Dermis microvascular lymphatic vessel endothelial cell (primary cell): ENCODE measurements around the gene ARMS2. TPM values are rescaled to one million over a fixed set of nuclear protein-coding genes. Genes with fewer than 3 reads are reported as not detected.

ENCODE experiments used
- DNase-seq, 2 donors: peaks; one replicate each; pipeline versions ENCODE4 v3.0.0 to v3.0.0-alpha.2; 2010; ENCODE audit warnings: low read depth in 2 of 2
- total RNA-seq: library from RNA; depleted of rRNA; stranded (reverse); fragments of >200 nt; gene quantifications from 2 replicates; pipeline ENCODE4 v1.2.1, GENCODE V29; 2014

ARMS2 gene
- total RNA-seq, 1 donor from 2014 or later, result not detected

- no peak for DNase-seq
Measured at GRCh38 chr10:122469848-122470247, 15.4 kb downstream of the ARMS2 start.

DNA sequence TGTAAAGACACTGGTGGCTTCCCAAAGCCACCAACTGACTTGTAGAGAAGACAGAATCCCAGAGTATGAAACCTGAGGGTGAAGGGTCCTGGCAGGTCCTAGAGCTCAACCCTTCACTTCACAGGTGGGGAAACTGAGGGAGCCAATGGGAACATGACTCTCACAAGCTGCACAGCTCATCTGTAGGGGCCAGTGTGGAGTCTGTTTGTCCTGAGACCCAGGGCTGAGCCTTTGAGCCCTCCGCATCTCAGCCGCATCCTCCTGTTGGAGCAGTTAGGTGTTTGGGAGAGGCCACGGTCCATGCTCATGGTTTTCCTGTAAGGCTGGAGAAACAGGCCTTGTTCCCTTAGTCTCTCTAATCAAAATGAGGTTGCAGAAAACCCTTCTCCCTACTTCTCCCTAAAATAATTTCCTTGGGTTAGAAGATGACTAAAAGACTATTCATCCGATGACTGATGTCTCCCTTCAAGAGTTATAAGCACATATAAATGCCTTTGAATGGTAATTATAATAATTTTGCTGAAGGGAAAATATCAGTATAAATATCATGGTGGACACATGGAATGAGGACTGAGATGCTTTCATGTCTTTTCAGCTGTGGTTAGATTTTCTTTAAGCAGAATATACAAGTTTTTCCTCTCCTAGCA is 17.2 kb downstream of the ARMS2 start:
- DNase-seq, result no peak

- no peak for DNase-seq
Measured at GRCh38 chr10:122473116-122473515, 18.7 kb downstream of the ARMS2 start.

DNA sequence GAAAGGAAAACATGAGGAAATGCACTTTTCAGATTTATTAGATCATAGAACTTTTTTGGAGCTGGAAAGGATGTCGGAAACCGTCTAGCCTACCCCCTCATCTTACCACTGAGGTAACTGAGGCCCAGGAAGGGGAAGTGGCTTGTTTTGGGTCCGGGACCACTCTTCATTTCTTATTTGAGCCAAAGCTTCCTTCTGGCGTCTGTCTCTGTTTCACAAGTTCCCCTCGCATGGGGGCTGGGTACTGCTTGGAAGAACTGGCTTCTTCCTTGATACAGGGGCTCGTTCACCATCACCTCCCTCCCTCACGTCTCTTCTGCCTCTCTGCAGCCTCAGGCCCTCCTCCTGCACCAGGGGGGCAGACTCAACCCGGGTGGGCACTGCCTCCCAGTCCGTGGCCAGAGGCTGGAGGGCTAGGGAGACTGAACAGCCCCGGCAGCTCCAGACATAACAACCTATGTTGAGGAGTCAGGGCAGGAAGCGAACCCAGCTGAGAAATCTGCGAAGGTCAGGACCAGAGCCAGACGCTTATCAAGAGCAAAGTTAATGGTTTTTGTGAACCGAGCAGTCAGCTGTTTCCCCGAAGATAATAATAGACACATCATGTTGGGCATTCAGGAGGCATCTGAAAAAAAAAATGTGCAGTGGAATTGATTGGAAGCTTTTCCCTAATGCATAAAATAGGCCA is 19.8 kb downstream of the ARMS2 start:
- DNase-seq, result peak in 1 of 2 donors; percentile 97

- peak in 1 of 2 donors; percentile 31 for DNase-seq
Measured at GRCh38 chr10:122475100-122475499, 20.6 kb downstream of the ARMS2 start.

- no peak for DNase-seq
Measured at GRCh38 chr10:122475591-122476332, 21.3 kb downstream of the ARMS2 start.

DNA sequence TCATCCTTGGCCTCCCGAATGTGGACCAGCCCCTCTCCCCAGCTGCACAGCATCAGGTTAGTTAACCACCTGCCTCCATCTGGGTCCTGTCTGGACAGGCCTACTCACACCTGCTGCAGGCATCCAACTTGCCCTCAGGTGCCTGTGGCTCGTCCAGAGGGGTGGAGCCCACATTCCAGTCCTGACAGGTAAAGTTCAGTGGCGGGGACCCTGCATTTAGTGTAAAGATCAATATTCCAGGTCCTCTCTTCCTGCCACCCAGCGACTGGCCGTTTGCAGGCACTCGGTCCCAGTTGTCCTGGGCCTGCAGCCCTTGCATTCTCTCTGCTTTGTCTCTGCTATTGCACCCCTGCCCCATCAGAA is 21.9 kb downstream of the ARMS2 start:
- DNase-seq, result no peak

- no peak for DNase-seq
Measured at GRCh38 chr10:122477436-122477835, 23.0 kb downstream of the ARMS2 start.

GRCh38 chr10:122478971-122479370 is 24.5 kb downstream of the ARMS2 start:
- no peak for DNase-seq

DNA sequence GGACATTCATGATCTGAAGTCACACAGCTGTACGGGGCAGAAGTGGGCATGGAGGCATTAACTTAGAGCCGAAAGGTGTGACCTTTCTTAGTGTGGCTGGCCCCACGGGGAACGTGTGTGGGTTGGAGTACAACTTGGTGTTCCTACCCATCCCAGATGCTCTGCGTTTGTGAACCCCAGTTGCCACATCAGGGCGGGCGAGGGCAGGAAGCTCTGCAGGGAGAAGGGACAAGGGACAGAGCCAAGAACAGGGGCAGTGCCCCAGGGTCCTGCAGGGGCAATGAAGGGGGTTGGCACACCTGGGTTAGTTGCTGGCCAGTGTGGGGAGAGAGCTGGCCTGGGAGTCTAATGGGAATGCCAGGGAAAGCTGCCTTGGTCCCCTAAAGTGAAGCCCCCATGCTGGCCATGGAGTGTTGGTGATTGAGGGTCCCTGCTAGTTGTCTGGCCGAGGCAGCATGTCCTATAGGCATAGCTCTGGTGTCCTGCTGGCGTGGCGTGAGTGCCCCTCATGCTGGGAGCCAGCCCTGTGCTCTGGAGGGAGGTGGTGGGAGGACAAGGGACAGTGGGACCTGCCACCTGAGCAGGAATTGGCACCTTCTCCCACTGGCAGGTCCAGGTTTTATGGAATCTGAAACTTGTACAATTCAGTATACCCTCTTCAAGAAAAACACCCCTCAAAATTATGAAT is 25.8 kb downstream of the ARMS2 start:
- DNase-seq, result no peak

GRCh38 chr10:122481296-122482056 is 27.0 kb downstream of the ARMS2 start:
- DNase-seq, result no peak

DNA sequence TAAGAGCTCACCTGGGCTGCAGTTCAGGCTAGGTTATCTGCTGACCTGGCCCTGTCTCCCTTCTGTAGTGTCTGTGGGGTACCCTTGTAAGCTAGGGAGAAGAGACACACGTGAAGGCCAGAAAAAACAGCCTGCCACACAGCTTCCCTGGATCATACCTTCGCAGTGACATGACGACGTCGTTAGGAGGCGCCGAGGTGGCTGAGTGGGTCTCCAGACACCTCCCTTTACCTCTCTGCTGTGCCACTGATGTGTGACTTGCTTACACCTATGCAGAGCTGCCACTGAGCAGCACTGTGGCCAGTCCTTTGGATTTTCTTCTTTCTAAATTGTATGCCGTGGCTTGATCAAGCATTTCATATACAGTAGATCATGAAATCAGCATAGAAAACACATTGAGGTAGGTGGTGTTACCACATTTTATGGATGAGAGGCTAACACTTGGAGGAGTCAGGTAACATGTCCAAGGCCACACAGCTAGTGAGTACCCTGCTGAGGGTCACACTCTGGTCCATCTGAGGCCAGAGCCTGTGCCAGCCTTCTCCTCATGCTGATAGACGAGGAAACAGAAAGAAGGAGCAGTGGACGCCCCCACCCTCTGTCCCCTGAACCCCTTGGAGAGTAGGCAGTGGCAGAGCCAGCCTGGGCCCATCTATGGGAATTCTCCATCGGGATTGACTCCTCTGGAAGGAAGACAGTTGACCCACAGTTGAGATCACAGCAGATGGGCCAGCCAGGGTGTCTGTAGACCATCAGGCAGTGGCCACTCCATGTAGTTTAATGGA is 30.0 kb downstream of the ARMS2 start:
- DNase-seq, result no peak

- DNase-seq, result peak in 1 of 2 donors; percentile 69
Measured at GRCh38 chr10:122485670-122486069, 31.2 kb downstream of the ARMS2 start.

DNA sequence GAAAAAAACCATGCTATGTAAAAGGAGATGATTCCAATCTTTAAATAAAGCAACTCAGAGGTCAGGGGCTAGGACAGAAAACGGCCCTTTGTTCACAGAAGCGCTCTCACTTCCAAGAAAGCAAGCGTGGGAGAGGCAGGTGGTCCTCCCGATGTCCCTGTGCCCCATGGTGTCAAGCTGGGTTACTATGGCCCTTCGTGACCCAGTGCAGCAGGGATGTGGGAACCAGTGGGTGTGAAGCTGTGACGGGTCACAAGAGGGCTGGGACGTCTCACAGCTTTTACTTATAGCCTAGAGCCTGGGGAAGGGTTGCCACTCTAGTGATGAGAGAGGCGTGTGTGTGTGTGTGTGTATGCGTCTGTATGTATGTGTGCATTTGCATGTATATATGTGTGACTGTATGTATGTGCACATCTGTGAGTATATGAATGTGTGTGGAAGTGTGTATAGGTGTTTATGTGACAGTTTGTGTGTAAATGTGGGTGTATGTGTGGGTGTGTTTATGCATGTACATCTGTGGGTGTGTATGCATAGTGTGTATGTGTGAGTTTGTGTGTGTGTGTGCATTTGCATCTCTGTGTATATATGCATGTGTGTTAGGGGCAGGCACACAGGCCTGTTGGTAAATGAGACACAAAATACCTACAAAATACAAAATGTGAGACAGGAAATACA is 32.1 kb downstream of the ARMS2 start:
- DNase-seq, result no peak

DNA sequence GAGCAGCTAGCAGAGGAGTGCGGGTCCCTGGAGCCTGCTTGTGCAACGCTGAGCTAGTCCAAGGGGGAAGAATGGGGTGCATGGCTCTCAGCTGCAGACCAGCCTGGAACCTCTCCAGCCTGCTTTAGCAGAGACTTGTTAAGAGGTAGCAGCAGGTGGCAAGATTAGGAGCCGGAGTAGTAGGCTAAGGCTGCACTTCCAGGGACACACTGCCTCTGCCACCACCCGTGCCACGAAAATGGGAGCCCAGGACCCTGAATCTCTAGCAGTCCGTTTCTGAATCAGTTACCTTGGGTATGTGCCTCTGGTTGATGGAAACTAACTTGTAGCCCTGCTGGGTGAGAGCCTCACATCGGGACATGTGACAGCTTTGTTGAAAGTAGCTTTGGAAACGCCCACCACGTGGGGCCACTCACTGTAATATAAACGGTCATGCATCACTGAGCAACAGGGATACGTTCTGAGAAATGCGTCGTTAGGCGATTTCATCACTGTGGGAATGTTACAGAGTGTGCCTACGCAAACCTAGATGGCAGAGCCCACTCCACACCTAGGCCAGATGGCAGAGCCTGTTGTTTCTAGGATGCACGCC is 32.8 kb downstream of the ARMS2 start:
- no peak for DNase-seq

DNA sequence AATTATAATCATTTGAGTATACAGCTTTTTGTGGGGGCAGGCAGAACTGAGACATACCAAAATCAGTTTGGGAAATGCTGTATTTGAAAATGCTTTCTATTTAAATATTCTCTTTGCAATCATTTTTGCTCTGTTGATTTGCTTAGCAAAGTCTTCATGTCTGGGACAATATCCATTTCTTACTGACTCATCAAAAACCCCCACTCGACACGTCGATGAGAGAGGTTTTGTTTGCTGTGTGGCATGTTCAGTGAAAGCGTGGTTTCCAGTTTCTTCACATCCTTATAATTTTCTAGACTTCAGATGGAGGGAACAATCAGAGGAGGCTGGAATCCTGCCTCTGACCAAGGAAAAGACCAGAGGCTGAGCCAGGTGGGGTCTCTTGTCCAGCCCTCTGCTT is 35.8 kb downstream of the ARMS2 start:
- DNase-seq, result no peak

- DNase-seq, result peak in 1 of 2 donors; percentile 19
Measured at GRCh38 chr10:122490786-122491680, 36.6 kb downstream of the ARMS2 start.

GRCh38 chr10:122492006-122492405 is 37.6 kb downstream of the ARMS2 start:
- DNase-seq, result no peak
